ENCODE results near the gene CDC14B.
A peak's percentile ranks its signal among the peaks of the same experiment; 100 is the strongest.
"Not testable (repeated sequence)": the region's sequence is repeated elsewhere in the genome, so short reads cannot be mapped to it uniquely, and the experiment has no call there.

The CDC14B gene

DNA sequence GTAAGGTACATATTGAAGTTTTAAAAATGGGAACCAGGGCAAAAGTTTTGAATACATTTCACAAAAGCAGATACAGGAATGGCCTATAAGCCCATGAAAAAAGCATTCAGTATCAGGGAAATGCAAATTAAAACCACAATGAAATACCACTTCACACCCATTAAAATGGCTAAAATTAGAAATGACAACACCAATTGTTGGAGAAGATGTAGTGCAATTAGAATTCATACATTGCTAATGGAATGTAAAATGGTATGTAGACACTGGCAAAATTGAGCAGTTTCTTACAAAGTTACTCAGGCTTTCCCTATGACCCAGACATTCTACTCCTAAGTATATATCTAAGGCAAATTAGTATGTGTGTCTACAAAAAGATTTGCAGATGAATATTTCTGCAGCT, 34.2 kb downstream of the CDC14B start:
- no peak for DNase-seq

DNA sequence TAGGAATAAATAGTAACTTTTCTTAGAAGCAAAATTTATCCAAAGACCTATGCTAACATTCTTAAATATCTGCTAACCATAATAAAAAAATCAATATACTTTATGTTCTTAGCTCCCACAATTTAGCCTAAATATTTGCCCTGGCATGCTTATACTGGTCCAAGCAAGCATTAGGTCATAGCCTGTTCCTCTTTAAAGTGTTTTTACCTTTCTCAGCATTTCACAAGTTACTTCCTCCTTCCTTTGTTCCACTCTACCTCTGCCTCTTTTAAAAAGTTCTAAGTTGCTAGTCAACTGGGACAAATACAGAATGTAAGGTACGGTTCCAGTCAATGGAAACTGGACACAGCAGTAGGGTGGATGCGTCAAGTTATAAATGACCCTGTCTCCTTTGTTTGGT, 37.4 kb downstream of the CDC14B start:
- not testable (repeated sequence) for DNase-seq

DNA sequence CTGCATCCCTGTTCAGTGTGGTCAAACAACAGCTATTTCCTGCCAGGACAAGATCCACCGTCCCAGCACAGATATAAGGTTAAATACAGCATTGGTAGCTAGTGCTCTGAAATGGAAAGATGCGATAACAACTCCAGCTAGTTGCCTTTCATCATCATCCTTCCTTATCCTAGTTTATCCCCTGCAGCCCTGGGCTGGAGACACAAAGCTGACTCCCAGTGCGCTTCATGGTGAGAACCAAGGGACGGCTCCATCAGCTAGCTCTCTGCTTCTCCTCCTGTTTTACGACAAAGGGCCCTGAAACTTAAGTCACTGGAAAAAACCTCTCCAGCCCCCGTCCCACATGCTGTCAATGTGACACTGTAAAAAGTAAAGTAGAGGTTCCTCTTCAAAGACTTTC, 37.9 kb downstream of the CDC14B start:
- DNase-seq = no peak

DNA sequence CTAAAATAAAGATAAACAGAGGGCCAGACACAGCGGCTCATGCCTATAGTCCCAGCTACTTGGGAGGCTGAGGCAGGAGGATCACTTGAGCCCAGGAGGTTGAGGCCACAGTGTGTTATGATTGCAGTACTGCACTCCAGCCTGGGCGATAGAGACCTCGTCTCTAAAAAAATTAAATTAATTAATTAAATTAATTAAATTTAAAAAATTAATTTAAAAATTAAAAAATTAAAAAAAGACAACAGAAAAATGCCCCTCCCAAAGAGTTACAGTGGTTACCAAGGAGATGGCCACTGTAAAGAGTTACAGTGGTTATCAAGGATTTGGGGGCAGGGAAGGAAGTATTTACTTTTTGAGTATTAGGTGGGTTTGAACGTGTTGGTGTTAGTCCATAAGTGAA, 38.3 kb downstream of the CDC14B start:
- DNase-seq = no peak

DNA sequence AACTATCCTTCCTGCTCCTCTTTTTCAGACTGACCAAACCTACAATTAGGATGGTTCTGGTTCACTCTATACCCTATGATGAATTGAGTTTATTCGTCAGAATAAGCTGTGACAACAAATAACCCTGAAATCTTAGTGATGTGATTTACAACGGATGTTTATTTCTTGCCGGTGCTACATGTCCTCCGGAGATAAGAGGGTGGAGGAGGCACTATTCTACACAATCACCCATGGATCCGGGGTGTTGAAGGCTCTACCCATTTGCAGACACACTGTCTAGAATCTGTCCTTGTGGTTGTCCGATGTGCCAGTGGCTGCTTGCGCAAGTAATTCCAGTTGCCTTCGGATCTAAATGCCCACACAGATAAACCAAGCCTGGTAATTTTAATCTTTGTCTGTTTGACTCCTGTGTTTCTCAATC, 44.7 kb downstream of the CDC14B start:
- DNase-seq = no peak

DNA sequence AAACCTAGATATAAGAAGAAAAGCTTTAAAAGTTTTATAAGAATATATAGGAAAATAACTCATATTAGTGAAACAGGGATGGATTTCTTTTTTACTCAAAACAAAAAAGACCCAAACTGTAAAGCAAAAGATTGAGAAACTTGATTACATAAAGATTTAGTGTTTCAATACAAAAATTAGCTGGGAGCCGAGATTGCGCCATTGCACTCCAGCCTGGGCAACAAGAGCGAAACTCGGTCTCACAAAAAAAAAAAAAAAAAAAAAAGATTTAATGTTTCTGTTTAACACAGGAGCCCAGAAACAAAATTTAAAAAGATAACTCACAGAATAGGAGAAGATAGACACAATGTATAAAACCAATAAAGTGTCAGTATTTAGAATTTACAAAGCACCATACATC, 45.2 kb downstream of the CDC14B start:
- DNase-seq = no peak

DNA sequence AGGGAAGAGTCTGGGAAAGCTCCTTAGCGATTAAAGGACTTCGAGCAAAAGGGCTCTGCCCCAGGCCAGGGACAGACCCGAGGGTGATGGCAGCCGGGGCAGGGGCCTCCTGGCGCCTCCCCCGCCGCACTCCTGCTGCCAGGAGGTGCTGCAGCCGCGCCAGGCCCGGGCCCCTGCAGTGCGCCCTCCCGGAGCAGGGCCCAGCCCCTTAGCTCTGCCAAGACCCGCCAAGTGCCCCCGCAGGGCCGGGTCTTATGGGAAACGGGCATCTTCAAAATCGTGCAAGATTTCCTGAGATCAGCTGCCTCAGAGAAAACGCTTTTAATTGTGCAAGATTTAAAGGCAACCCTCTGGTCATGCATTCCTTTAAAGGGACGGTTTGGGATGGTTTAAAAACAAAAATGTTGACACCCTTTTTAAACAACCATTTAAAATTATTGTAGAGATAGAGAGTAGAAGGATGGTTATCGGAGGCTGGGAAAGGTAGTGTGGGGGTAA, 52.4 kb downstream of the CDC14B start:
- no peak for DNase-seq

DNA sequence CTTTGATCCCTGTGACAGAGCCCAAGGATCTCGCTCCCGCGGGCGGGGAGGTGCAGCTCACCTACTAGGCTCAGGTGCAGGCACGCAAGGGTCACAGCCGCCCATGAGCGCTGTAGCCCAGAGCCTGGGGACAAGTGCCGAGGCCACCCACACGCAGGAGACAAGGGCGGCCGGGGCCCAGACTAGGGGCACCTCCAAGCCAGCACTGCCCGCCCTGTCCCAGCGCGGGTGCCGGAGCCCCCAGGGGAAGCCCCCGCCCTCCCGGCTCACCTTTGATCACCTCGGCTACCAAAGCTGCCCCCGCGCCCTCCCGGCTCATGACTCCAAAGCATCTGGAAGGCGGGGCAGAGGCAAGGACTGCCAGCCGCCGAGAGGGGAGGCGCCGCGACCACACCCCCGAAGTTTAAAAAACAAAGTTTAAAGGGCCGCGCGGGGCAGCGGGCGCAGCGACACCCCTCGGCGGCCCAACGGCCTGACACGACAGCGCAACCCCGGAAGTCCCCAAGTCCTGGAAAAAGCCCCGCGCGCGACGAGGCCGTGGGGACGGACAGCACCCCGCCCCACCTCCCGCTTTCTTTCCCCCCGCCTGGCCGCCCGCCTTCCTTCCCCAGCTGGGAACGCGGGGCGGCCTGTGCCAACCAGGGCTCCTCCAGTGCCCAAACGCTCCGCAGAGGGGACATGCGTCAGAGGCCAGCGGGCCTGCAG, 53.0 kb downstream of the CDC14B start:
- peak; percentile 82 for DNase-seq

DNA sequence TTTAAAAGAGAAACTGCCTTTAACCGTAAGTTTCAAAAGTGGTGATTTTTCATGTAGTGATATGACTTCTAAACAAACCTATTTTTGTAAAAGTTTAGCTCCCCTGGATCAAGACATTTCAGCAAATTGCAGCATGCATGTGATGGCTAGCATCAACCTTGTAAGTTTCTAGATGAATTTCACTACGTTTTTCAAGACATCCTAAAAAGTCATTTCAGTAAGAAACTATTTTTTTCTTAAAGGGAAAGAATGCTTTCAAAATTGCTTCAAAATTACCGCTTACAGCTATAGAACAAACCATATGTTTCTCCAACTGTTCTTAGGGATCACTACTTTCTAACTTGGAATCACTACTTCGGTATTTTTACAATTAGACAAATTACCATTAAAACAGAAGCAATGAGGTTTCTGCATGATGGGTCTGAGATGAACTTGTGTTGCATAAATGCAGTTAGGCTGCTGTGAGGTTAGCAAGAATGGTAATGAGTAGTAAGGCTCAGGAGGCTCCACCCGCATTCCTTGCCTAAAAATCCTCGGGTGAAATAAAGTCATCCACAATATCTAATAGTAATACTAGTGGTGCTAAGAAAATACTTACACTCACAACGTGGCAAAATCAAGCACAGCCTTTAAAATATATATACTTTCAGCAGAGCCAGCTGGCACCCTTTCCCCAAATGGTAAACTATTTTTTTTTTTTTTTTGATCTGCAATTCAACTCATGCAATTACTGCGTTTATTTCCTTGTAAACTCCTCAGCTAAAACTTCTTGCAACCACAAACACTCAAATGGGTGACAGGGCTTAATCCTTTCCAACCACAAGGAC, 53.8 kb downstream of the CDC14B start:
- peak; percentile 7 for DNase-seq

DNA sequence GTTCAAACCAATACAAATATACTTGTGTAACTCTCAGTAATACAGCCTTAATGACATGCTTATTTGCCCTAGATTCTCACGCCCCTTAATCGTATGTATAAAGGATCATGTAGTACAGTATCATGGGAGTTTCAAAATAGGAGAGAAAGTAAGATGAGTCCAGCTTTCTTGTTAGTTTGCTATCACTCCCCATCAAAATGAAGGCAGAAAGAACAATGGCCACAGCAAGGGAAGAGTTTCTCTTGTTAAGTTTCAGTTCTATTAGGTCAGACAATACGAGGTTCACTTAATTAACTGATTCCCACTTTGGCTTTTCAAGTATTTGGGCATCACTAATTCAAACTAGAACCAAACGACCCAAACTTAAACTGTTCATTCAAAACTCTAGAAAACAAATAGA, 55.4 kb downstream of the CDC14B start:
- no peak for DNase-seq

DNA sequence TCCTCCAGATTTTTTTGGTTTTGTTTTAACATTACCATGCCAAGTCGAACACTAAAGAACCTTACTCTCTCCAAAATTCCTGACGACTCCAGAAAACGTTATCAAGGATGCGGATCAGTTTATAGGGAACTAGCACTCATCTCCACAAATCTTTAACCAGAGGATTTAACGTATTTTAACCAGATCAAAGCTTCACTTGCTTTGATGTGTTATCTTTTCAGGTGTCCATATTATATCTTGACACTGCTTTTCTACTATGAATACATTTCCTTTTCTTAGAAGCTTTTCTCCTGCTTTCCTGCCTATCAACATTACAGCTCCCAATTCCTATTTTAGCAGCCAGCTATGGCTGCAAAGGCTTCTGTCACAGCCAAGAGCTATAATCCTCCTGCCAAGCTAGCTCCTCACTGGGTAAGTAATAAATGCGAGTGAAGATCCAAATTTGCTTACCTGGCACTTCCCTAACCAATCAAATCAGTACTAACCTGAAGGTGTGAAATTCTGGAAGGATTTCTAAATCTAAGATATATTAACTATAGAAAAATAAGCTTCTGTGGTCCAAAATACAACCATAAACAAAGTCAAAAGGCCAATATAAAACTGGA, 60.2 kb downstream of the CDC14B start:
- DNase-seq = no peak

DNA sequence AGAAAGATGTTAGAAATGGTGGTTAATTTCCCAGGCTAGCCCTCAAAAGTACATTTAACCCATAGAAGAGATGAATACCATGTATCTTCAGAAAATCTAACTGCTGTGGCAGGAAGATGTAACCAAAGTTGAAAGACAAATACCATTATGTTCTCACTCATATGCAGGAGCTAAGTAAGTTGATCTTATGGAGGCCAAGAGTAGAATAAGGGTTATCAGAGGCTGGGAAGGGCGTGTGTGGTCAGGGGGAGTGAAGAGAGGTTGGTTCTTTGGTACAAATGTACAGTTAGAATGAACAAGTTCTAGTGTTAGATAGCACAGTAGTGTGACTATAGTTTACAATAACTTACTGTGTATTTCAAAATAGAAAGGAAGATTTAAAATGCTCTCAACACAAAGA, 61.7 kb downstream of the CDC14B start:
- DNase-seq = no peak

DNA sequence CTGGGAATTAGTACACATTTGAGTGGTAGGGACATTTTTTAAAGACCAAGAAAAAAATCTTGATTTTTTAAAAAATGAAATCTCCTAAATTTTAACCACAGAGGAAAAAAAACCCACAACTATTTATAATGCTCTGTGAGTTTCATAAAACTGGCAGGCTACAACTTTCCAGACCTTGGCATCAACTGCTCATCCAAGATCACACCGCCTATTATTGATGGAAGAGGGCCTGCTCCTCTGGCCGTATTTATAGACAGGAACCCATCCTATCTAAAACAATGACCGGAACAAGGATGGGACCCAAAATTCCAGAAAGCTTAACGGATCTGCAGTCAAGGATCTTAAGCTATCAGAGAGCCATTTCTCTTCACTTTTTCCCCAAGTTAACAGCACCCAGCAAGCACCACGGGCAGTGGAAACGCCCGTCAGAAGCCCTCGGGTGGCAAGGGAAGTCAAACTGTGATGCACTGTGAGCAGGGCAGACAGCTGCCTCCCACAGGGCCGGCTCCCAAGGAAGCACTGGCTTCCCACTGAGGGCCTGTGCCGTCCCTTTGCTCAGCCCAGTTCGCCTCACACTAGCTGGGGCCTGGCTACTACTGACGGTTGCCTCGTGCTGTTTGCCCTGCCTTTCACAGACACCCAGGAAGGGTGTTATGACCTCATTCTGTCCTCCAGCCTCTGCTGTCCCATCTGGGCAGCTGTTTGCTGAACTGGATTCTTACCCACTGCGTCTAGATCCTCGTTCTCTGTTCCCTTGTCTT, 62.8 kb downstream of the CDC14B start:
- DNase-seq = no peak

DNA sequence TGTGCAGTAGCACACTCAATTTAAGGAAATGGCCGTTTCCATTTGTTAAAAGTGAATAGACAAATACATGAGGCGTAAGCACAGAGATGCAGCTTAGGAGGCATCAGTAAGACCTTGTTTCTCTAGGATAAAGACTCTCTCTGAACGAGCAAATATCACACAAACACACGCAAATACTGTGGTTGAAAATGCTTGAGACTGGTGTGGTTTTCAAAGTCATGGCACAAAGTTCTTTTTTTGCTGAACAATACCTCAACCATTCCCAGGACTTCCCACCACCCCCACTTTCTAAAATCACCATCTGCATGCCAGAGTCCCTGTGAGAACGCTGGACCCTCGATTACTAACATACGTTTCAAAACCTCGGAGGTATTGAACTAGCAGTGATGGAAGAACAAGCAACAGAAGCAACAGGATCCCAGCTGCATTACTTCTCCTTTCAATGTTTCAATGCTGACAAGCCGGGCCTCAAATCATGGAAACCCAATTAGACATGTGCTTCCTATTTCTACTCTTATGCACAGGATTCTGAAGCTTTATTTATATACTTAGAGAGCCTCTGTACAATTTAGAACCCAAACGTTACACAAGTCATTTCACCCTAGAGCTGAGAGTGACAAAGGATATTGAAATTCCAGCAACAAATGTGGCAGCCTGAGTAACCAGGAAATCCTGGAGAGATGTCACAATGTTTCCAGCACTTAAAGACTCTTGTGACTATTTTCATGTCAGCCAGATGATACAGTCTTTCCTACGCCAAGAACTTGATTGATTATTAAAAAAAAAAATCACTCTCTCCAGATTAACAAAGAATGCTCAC, 63.9 kb downstream of the CDC14B start:
- no peak for DNase-seq

DNA sequence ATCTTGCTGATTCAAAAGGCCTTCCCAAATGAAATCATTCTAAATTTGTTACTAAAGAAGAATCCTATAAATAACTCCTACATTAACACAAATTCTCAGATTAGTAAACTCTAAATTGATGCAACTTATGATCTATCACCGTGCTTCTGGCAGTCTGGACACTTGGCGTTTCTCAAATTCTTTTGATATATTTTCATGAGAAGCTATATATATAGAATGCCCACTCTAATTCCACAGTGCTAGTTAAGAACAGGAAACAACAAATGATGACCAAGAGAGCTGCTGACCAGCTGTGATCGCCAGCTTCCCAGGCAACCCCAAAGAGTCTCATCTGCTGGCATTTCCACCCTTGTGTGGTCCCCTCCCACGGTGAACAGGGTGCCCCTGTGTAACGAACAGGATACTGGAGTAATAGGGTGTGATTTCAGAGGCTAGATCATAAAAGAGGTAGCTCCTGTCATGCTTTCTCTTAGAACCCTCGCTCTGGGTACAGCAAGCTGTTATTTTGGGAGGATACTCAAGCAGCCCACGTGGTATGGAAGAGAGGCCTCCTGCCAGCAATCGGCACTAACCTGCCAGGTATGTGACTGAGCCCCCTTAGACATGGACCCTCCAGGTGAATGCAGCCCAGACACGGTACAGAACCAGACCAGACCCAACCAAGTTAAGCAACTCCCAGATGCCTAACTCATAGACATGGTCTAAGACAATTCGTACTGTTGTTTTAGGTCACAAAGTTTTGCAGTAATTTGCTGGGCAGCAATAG, 64.7 kb downstream of the CDC14B start:
- no peak for DNase-seq

DNA sequence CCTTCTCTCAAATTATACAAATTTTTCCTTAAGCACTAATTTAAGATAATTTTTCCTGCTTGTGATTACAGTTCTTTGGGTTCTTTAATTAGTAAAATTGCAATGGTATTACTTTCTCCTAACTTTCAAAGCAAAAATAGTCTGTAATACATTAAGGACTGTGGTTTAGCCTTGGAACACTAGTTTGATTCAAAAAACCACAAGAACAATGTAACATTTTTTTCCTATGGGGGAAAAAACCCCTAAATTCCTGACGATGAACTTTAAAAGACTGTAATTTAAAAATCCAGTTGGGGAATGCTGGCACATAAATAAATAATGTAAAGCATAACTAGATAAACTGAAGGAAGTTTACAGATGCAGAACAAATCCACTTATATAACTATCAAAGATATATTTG, 65.3 kb downstream of the CDC14B start:
- DNase-seq = no peak

DNA sequence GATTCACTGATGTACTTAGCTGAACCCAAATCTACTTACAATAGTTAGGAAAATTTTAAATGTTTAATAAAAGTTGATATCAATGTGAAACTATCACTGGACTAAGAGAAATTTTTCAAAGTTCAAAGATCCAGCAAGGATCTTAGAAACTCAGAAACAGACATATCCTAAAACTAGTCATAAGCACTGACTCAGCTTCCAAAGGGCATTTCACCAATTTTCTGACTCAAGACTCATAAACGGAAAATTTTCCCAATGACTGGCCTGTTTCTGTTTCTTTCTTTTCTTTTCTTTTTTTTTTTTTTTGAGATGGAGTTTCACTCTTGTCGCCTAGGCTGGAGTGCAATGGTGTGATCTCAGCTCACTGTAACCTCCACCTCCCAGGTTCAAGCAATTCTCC, 66.6 kb downstream of the CDC14B start:
- DNase-seq = no peak

DNA sequence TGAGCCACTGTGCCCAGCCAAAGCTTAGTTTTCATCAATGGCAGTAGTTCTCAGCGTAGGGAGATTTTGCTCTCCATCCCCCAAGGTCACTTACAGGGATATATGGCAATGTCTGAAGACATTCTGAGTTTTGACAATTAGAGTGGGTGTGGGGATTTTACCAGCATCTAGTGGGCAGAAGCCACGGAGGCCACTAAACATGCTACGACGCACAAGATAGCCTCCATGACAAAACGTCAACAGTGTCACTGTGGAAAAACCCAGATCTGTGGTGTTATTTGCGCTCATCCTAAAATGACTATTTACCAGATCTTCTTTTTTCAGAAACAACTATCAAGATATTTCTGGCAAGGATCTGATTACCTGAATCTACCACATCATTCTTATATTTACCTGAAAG, 68.2 kb downstream of the CDC14B start:
- DNase-seq = no peak

DNA sequence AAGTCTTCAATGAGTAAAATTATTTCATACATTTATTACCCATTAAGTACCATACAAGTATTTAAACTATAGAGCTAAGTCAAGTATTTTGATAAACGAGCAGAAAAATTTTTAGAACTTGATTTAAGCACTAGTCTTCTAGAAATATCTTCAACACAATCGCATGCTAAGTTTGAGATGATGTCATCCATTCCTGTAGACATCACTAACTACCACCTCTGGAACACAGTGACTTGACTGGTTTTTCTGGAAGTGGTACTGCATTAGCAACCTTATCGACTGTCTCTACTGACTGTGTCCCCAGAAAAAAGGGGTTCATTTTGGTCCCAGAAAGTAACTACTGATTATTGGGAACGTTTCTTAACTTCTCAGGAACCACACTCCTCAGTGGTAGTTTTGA, 69.0 kb downstream of the CDC14B start:
- no peak for DNase-seq

DNA sequence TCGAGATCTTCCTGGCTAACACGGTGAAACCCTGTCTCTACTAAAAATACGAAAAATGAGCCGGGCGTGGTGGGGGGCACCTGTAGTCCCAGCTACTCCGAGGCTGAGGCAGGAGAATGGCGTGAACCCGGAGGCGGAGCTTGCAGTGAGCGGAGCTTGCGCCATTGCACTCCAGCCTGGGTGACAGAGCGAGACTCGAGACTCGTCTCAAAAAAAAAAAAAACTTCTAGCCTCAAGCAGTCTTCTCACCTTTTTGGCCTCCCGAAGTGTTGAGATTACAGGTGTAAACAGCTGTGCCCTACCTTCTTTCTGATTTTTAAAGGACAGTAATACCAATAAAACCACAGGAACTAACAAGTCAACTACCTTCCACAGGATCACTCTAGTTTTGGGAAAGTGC, 76.5 kb downstream of the CDC14B start:
- not testable (repeated sequence) for DNase-seq

DNA sequence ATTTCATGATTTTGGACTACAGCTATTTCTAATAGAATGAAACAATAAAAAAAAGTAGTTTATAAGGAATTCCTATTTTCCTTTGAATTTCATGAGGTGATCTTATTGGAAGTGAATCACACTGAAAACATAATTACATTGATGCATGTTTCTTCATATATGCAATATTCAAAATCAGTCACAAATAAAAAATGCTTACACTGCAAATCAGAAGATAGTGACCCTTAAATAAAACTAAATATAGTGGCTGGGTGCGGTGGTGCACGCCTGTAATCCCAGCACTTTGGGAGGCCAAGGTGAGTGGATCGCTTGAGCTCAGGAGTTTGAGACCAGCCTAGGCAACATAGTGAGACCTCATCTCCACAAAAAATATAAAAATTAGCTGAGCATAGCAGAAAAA, 79.5 kb downstream of the CDC14B start:
- DNase-seq = no peak

DNA sequence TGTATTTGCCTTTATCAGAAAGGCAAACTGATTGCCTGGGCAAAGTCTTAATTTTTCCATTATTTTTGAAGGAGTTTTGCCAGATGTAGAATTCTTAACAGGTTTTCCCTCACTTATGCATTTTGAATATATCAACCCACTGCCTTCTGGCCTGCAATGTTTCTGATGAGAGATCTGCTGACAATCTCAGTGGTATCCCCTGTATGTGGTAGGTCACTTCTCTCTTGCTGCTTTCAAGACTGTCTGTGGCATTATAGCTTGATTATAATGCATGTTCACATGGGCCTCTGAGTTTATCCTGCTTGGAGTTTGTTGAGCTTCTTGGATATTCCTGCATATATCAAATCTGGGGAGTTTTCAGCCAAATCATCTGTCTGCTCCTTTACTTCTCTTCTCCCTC, 87.5 kb downstream of the CDC14B start:
- no peak for DNase-seq
